Chondrocyte (in vitro differentiated cells): ENCODE results near the gene TFPI. TPM values are rescaled to one million over a fixed set of nuclear protein-coding genes. Genes with fewer than 3 reads are reported as not detected.

ENCODE experiments used
- DNase-seq: peaks from one replicate; pipeline ENCODE4 v3.0.0; 2021; ENCODE audit warnings: mixed read lengths, low spot score
- H3K27ac Mint-ChIP-seq: one replicate; pipeline ENCODE4 v1.8.0; 2021; ENCODE audit warnings: mild to moderate bottlenecking, moderate library complexity, mixed read lengths; ENCODE audit not compliant: unreplicated experiment
- H3K27me3 Mint-ChIP-seq: 2 replicates; pipeline ENCODE4 v1.8.0; 2021; ENCODE audit warnings: low read depth, mixed read lengths
- H3K36me3 Mint-ChIP-seq: 2 replicates; pipeline ENCODE4 v1.8.0; 2021; ENCODE audit warnings: low read depth, mixed read lengths
- H3K4me1 Mint-ChIP-seq: 2 replicates; pipeline ENCODE4 v1.8.0; 2021; ENCODE audit warnings: low read depth, mild to moderate bottlenecking, mixed read lengths
- H3K4me3 Mint-ChIP-seq: one replicate; pipeline ENCODE4 v1.8.0; 2021; ENCODE audit warnings: mild to moderate bottlenecking, moderate library complexity, mixed read lengths; ENCODE audit not compliant: unreplicated experiment
- H3K9me3 Mint-ChIP-seq: 2 replicates; pipeline ENCODE4 v1.8.0; 2021; ENCODE audit warnings: low read depth, mixed read lengths
- CTCF ChIP-seq: fragments of 200-600 bp; sonication (generic); IDR thresholded peaks from 2 replicates; pipeline ENCODE4 v1.5.0; 2021; ENCODE audit warnings: antibody characterized with exemption, mild to moderate bottlenecking, moderate library complexity
- total RNA-seq: library from RNA; stranded (reverse); gene quantifications from 3 replicates; pipeline ENCODE4 v1.2.1, GENCODE V29; 2021

The TFPI gene
- total RNA-seq, 1 donor from 2014 or later = 161 TPM

- peaks cover 8% of the 10 kb centered on the region for H3K4me1 Mint-ChIP-seq
- no peak for TF ChIP-seq CTCF
- H3K9me3 Mint-ChIP-seq = peaks cover 13% of the 10 kb centered on the region
- peaks cover 4% of the 10 kb centered on the region for H3K36me3 Mint-ChIP-seq
- no peaks in the 10 kb centered on the region for H3K27me3 Mint-ChIP-seq
- no peak overlapping the region for H3K4me3 Mint-ChIP-seq
- H3K27ac Mint-ChIP-seq = no peak overlapping the region
- DNase-seq = no peak
Measured at GRCh38 chr2:187415449-187415848, 138.8 kb downstream of the TFPI start.

Other genes starting within 250 kb of the TFPI start
- 19.3 to 22.7 TPM (median 21.8 TPM) in 3 replicates for gene CALCRL, start 106.2 kb downstream of the TFPI start, total RNA-seq